Suppressor macrophage treated with lipopolysaccharide for 1 hour (primary cell): Measurements from ENCODE around the gene SUPT3H.
"Not testable (repeated sequence)": the region's sequence is repeated elsewhere in the genome, so short reads cannot be mapped to it uniquely, and the experiment has no call there.

Source experiments
- DNase-seq, 3 donors: peaks; one replicate each; pipeline ENCODE4 v3.0.0-alpha.2; 2020 to 2022

SUPT3H gene

GRCh38 chr6:45320349-45320748 lies 57.4 kb downstream of the SUPT3H start:
- DNase-seq, result no peak

DNA sequence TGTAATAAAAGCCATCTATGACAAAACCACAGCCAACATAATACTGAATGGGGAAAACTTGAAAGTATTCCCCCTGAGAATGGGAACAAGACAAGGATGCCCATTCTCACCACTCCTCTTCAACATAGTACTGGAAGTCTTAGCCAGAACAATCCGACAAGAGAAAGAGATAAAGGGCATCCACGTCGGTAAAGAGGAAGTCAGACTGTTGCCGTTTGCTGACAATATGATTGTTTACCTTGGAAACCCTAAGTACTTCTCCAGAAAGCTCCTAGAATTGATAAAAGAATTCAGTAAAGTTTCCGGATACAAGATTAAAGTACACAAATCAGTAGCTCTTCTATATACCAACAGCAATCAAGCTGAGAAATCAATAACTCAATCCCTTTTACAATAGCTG lies 63.6 kb downstream of the SUPT3H start:
- no peak for DNase-seq

GRCh38 chr6:45310118-45310788 lies 67.5 kb downstream of the SUPT3H start:
- no peak for DNase-seq

DNA sequence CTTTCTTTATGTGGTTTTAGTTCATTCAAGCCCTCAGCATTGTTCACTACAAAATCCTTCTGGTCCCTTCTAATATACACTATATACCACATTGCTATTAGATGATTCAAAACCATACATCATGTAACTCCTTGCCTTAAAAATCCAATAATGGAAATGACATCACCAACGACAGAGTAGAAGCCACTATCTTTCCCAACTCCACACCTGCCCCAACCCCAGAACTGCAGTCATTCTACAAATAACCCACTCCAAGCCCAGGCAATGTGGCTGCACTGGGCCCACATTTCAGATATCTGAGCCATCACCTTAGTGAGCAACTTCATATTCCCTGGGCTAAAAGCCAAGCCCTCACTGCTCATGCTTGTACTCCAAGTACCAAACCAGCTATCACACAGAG lies 72.2 kb downstream of the SUPT3H start:
- DNase-seq, result no peak

GRCh38 chr6:45302832-45303231 lies 74.9 kb downstream of the SUPT3H start:
- DNase-seq, result peak in 1 of 3 donors; percentile 1

- peak in 1 of 3 donors; percentile 13 for DNase-seq
These were observed 76.2 kb downstream of the SUPT3H start for GRCh38 chr6:45301348-45302142.

DNA sequence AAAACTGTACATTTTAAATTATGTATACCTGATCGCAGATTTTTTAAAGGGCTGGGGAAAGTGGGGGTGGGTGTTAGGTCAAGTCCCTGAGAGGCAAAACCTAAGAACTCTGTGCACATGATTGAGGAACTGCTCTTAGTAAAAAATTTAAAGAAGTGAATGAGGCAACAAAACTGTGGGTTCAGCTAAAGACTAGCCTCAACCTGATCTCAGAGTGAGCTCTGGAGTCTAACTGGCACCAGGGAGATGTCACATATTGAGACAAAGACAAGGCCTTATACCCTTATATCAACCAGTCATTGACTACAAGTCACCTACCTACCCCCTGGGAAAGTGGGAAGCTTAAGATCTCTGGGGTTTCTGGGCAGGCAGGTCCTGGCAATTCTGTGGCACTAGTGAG lies 77.0 kb downstream of the SUPT3H start:
- peak in 2 of 3 donors; percentile 8 to 26 for DNase-seq

DNA sequence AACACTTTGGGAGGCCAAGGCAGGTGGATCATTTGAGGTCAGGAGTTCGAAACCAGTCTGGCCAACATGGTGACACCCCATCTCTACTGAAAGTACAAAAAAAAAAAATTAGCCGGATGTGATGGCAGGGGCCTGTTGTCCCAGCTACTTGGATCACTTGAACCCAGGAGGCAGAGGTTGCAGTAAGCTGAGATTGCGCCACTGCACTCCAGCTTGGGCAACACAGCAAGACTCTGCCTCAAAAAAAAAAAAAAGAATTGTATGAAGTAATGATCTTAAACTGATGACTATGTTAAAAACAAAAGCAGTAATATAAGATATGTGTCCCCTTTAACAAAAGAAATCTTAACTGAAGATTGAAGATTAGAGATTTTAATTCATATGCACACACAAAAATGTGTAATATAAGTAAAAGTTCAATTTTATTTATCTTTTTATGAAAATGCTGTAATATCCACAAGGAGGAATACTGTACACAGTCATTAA lies 78.6 kb downstream of the SUPT3H start:
- DNase-seq, result no peak

GRCh38 chr6:45297320-45297719 lies 80.4 kb downstream of the SUPT3H start:
- no peak for DNase-seq

- not testable (repeated sequence) for DNase-seq
These were observed 83.6 kb downstream of the SUPT3H start for GRCh38 chr6:45294065-45294701.

GRCh38 chr6:45293306-45293705 lies 84.4 kb downstream of the SUPT3H start:
- no peak for DNase-seq

DNA sequence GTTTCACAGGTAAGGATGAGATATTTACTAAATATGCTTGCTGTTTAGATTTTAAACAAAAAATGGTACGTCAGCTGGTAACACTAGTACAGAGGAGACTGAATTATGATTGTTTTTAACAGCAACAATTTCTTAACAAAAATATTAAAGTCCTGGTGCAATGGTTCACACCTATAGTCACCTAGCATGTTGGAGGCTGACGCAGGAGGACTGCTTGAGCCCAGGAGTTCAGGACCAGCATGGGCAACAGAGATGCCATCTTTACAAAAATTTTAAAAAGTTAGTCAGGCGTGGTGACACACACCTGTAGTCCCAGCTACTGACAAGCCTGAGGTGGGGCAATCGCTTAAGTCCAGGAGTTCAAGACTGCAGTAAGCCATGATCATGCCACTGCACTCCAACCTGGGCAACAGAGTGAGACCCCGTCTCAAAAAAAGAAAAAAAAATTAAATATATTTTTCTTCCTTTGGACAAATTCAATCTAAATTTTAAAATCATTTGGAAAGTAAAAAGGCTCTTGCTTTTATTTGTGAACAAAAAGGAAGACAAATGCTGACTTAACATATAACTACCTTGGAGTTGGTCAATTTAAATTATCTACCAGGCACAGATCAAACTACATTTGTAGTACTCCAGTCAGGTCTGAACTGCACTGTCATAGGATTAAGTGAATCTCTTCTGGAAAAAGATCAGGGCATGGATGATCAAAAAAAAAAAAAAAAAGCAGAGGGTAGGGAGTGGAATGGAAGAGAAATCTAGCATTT lies 87.8 kb downstream of the SUPT3H start:
- DNase-seq, result no peak

DNA sequence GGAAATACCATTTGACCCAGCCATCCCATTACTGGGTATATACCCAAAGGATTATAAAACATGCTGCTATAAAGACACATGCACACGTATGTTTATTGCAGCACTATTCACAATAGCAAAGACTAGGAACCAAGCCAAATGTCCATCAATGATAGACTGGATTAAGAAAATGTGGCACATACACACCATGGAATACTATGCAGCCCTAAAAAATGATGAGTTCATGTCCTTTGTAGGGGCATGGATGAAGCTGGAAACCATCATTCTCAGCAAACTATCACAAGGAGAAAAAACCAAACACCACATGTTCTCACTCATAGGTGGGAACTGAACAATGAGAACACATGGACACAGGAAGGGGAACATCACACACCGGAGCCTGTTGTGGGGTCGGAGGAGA lies 91.0 kb downstream of the SUPT3H start:
- not testable (repeated sequence) for DNase-seq

- DNase-seq, result peak; percentile 3 to 36 (median 28)
These were observed 99.4 kb downstream of the SUPT3H start for GRCh38 chr6:45278367-45278766.

GRCh38 chr6:45277741-45278140 lies 100.0 kb downstream of the SUPT3H start:
- DNase-seq, result not testable (repeated sequence)

- DNase-seq, result no peak
These were observed 102.4 kb downstream of the SUPT3H start for GRCh38 chr6:45275358-45275757.

GRCh38 chr6:45272626-45273025 lies 105.1 kb downstream of the SUPT3H start:
- no peak for DNase-seq

- DNase-seq, result no peak
These were observed 112.5 kb downstream of the SUPT3H start for GRCh38 chr6:45265246-45265645.

GRCh38 chr6:45260696-45261095 lies 117.0 kb downstream of the SUPT3H start:
- no peak for DNase-seq

GRCh38 chr6:45256697-45257695 lies 120.7 kb downstream of the SUPT3H start:
- DNase-seq, result no peak

DNA sequence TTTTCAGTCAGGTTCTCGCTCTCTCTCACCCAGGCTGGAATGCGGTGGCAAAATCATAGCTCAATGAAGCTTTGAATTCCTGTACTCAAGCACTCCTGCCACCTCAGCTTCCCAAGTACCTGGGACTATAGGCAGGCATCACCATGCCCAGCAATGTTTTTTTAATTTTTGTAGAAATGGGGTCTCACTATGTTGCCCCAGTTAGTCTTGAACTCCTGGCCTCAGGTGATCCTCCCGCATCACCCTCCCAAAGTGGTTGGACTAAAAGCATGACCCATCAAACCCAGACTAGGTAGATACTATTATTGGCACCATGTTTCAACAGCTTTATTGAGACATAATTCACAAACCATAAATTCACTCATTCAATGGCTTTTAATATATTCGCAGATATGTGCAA lies 122.3 kb downstream of the SUPT3H start:
- no peak for DNase-seq

- DNase-seq, result no peak
These were observed 123.5 kb downstream of the SUPT3H start for GRCh38 chr6:45254253-45254652.
